GM13976 (cell line): ENCODE data around the gene TASOR.
A peak's percentile ranks its signal among the peaks of the same experiment; 100 is the strongest.

Source experiments
- DNase-seq: peaks from one replicate; pipeline ENCODE4 v3.0.0; 2012; ENCODE audit warnings: low spot score
- CTCF ChIP-seq: IDR thresholded peaks from 2 replicates; pipeline ENCODE4 v1.5.1; 2012; ENCODE audit warnings: borderline replicate concordance, mild to moderate bottlenecking; ENCODE audit not compliant: insufficient read depth; ENCODE audit errors: extremely low read depth, missing control alignments, control extremely low read depth
- in situ Hi-C: fragments of 300-500 bp; cut with MboI; formaldehyde crosslinking; loops from one replicate; pipeline ENCODE4 v1.12.0; 2022; ENCODE audit warnings: low sequenced_read_pairs, mixed read lengths, inconsistent platforms; ENCODE audit not compliant: unreplicated experiment

TASOR gene

GRCh38 chr3:56691165-56692000 lies 8.3 kb upstream of the TASOR start:
- in situ Hi-C loops = no loop called here
- DNase-seq = no peak
- no peak for TF ChIP-seq CTCF

DNA sequence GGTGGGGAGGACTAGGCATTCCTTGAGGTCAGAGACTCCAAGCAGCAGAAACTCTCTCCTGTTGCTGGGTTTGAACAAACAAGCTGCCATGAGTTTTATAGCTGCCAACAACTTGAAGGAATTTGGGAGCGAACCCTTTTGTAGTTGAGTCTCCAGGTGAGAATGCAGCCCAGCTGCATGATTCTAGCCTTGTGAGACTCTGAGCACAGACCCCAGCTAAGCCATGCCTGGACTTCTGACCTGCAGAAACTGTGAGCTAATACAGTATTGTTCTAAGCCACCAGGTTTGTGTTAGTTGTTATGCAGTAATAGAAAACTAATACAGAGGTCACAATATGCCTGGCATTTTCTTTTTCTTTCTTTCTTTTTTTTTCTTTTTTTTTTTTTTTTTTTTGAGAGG lies 6.2 kb upstream of the TASOR start:
- in situ Hi-C loops = no loop called here
- DNase-seq = no peak
- TF ChIP-seq CTCF = no peak

DNA sequence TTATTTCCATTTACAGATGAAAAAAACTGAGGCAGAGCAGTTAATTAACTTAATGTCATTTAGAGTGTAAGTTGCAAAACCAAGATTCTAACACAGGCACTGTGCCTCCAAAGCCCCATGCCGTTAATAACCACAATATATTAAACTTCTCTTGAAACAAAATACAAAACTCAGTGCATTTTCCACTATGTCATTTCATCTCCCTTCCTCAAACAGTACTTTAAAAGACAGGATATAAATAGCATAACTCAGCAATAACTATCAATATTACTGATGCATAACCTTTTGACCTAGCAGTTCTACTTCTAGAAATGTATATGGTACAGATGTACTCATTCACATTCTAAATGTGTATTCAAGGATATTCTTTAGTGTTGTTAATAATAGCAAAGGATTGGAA lies 5.1 kb upstream of the TASOR start:
- TF ChIP-seq CTCF = no peak
- DNase-seq = peak; percentile 73
- in situ Hi-C loops = no loop called here

- TF ChIP-seq CTCF = no peak
- in situ Hi-C loops = no loop called here
- DNase-seq = no peak
Observed at GRCh38 chr3:56684029-56684428, 964 bp upstream of the TASOR start.

DNA sequence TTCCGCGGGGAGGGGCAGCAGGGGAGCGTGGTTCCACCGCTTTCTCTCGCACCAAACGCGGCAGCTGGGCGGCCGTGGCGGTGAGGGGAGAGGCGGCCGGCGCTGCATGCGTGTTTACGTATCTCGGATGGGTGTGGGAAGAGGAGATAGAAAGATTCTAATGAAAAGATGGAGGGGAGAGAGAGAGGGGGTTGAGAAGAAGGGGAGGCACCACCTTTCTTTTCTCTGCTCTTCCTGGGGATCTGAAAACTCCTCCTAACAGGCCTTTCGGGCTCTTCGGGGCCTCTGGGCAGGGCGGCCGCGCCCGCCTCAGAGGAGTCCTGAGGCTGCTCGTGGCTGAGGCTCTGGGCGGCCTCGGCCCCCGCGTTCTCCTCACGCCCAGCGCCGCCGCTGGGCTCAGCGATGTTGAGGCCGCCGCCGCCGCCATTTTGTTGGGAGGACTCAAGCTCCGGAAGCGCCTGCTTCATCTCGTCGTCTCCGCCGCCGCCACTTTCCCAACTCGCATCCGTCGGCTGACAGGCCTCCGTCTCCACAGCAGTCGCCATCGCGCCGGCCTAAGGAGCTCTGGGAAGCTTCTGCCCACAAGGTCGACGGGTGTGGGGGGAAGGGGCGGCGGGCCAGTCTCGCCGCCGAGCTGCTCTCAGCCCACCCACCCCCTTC lies 473 bp downstream of the TASOR start:
- DNase-seq = peak; percentile 76
- TF ChIP-seq CTCF = no peak
- in situ Hi-C loops = no loop called here

DNA sequence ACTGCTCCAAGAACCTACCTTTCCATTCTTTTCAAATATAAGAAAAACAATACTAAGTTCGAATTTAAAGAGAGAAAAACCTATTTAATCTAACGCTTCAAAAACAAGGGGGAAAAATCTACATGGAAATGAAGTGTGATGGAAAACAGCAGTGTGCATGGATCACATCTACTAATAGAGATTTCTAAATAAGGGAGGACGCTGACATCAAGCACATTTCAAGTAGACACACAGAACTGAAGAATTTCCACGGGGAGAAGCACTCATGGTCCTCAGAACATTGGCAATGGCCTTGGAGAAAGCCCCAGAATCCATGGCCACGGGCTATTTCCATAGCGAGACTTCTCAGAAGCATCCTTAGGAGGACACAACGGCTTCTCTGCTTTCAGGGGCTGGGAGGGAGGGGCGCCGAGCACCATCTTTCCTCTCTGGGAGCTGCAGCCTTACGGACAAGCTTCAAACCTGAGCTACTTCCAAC lies 1.0 kb downstream of the TASOR start:
- no peak for DNase-seq
- in situ Hi-C loops = no loop called here
- no peak for TF ChIP-seq CTCF
